Naive B cell (primary cell): ENCODE measurements around the gene PCDHA5. TPM values are rescaled to one million over a fixed set of nuclear protein-coding genes. Genes with fewer than 3 reads are reported as not detected.
"Not testable (repeated sequence)": the region's sequence is repeated elsewhere in the genome, so short reads cannot be mapped to it uniquely, and the experiment has no call there.

ENCODE experiments used
- ATAC-seq, 2 donors: fragments of 150-1000 bp; cut with Tn5 transposase; 2 replicates each; pipeline ENCODE4 v1.10.0; 2021; ENCODE audit warnings: low read depth in 2 of 2, mild to moderate bottlenecking in 2 of 2, moderate library complexity in 2 of 2
- DNase-seq: peaks from one replicate; pipeline ENCODE4 v3.0.0; 2022
- H3K27ac Mint-ChIP-seq, 6 donors: one replicate each; pipeline ENCODE4 v1.8.0; 2020 to 2022; ENCODE audit warnings: mild to moderate bottlenecking in 6 of 6, mixed read lengths in 6 of 6, moderate library complexity in 5 of 6, inconsistent platforms in 2 of 6
- H3K27me3 Mint-ChIP-seq, 3 donors: one replicate each; pipeline ENCODE4 v1.8.0; 2021 to 2022; ENCODE audit warnings: mixed read lengths in 3 of 3, mild to moderate bottlenecking in 1 of 3
- H3K36me3 Mint-ChIP-seq, 2 donors: one replicate each; pipeline ENCODE4 v1.8.0; 2020 to 2022; ENCODE audit warnings: mixed read lengths in 2 of 2, inconsistent platforms in 1 of 2, mild to moderate bottlenecking in 1 of 2
- H3K4me1 Mint-ChIP-seq, 3 donors: one replicate each; pipeline ENCODE4 v1.8.0; 2020 to 2022; ENCODE audit warnings: mixed read lengths in 3 of 3, inconsistent platforms in 1 of 3, mild to moderate bottlenecking in 1 of 3, moderate library complexity in 1 of 3
- H3K4me3 Mint-ChIP-seq, 8 donors: one replicate each; pipeline ENCODE4 v1.8.0; 2020 to 2022; ENCODE audit warnings: mild to moderate bottlenecking in 8 of 8, mixed read lengths in 8 of 8, moderate library complexity in 8 of 8, inconsistent platforms in 2 of 8
- H3K9me3 Mint-ChIP-seq, 7 donors: one replicate each; pipeline ENCODE4 v1.8.0; 2020 to 2022; ENCODE audit warnings: mixed read lengths in 7 of 7, mild to moderate bottlenecking in 5 of 7, inconsistent platforms in 2 of 7, moderate library complexity in 1 of 7
- polyA plus RNA-seq, 6 donors: library from polyadenylated mRNA; unstranded; fragments of 300-500 nt; fragmentation: Illumina TruSeq; gene quantifications; one replicate each; pipeline ENCODE4 v1.2.3, GENCODE V29; 2021; ENCODE audit warnings: low read depth in 6 of 6

PCDHA5 gene
- polyA plus RNA-seq, 6 donors from 2014 or later: not detected

GRCh38 chr5:140833993-140834392 lies 12.6 kb downstream of the PCDHA5 start, which contains the start of gene PCDHA7:
Gene PCDHA7, plus strand, starts transcription at chr5:140834269. Its CDS starts 115 bp downstream, at chr5:140834384.
- Mint-ChIP-seq H3K36me3 (peaks cover 0 to 20% of the 10 kb centered on the region in 2 donors), H3K4me3 (peak within 1 kb of the TSS in 2 of 8 donors; percentile 5 to 6), H3K9me3 (peaks cover 7 to 40% (median 26%) of the 10 kb centered on the region in 7 donors)

DNA sequence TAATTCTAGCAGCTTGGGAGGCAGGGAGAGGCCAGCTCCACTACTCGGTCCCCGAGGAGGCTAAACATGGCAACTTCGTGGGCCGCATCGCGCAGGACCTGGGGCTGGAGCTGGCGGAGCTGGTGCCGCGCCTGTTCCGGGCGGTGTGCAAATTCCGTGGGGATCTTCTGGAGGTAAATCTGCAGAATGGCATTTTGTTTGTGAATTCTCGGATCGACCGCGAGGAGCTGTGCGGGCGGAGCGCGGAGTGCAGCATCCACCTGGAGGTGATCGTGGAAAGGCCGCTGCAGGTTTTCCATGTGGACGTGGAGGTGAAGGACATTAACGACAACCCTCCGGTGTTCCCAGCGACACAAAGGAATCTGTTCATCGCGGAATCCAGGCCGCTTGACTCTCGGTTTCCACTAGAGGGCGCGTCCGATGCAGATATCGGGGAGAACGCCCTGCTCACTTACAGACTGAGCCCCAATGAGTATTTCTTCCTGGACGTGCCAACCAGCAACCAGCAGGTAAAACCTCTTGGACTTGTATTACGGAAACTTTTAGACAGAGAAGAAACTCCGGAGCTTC lies 13.1 kb downstream of the PCDHA5 start:
- not testable (repeated sequence) for ATAC-seq, H3K4me1 Mint-ChIP-seq, DNase-seq
- Mint-ChIP-seq H3K9me3 (peaks cover 7 to 40% (median 24%) of the 10 kb centered on the region in 7 donors), H3K36me3 (peaks cover 0 to 20% of the 10 kb centered on the region in 2 donors), H3K27ac (peak overlapping the region in 1 of 6 donors; percentile 28), H3K4me3 (peak overlapping the region in 1 of 8 donors; percentile 5), H3K27me3 (peaks cover 18 to 22% (median 21%) of the 10 kb centered on the region in 3 donors)

More at GRCh38 chr5:140833993-140834392, 12.6 kb downstream of the PCDHA5 start, which contains the start of gene PCDHA7:
- ATAC-seq (no peak), DNase-seq (no peak)
- H3K4me1 Mint-ChIP-seq: no peaks in the 10 kb centered on the region
- peak within 1 kb of the TSS in 1 of 6 donors; percentile 28 for H3K27ac Mint-ChIP-seq
- H3K27me3 Mint-ChIP-seq: peaks cover 17 to 25% (median 21%) of the 10 kb centered on the region in 3 donors

DNA sequence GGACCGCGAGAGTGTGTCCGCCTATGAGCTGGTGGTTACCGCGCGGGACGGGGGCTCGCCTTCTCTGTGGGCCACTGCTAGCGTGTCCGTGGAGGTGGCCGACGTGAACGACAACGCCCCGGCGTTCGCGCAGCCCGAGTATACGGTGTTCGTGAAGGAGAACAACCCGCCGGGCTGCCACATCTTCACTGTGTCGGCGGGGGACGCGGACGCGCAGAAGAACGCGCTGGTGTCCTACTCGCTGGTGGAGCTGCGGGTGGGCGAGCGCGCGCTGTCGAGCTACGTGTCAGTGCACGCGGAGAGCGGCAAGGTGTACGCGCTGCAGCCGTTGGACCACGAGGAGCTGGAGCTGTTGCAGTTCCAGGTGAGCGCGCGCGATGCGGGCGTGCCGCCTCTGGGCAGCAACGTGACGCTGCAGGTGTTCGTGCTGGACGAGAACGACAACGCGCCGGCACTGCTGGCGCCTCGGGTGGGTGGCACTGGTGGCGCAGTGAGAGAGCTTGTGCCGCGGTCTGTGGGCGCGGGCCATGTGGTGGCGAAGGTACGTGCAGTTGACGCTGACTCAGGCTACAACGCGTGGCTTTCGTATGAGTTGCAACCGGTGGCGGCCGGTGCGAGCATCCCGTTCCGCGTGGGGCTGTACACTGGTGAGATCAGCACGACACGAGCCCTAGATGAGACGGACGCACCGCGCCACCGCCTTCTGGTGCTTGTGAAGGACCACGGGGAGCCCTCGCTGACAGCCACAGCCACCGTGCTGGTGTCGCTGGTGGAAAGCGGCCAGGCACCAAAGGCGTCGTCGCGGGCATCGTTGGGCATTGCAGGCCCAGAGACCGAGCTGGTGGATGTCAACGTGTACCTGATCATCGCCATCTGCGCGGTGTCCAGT lies 14.5 kb downstream of the PCDHA5 start:
- Mint-ChIP-seq H3K27me3 (peaks cover 27 to 31% (median 31%) of the 10 kb centered on the region in 3 donors), H3K36me3 (peaks cover 0 to 28% of the 10 kb centered on the region in 2 donors), H3K9me3 (peaks cover 13 to 49% (median 27%) of the 10 kb centered on the region in 7 donors), H3K4me1 (no peaks in the 10 kb centered on the region), H3K27ac (no peak overlapping the region), H3K4me3 (no peak overlapping the region)
- ATAC-seq: no peak
- DNase-seq: no peak

DNA sequence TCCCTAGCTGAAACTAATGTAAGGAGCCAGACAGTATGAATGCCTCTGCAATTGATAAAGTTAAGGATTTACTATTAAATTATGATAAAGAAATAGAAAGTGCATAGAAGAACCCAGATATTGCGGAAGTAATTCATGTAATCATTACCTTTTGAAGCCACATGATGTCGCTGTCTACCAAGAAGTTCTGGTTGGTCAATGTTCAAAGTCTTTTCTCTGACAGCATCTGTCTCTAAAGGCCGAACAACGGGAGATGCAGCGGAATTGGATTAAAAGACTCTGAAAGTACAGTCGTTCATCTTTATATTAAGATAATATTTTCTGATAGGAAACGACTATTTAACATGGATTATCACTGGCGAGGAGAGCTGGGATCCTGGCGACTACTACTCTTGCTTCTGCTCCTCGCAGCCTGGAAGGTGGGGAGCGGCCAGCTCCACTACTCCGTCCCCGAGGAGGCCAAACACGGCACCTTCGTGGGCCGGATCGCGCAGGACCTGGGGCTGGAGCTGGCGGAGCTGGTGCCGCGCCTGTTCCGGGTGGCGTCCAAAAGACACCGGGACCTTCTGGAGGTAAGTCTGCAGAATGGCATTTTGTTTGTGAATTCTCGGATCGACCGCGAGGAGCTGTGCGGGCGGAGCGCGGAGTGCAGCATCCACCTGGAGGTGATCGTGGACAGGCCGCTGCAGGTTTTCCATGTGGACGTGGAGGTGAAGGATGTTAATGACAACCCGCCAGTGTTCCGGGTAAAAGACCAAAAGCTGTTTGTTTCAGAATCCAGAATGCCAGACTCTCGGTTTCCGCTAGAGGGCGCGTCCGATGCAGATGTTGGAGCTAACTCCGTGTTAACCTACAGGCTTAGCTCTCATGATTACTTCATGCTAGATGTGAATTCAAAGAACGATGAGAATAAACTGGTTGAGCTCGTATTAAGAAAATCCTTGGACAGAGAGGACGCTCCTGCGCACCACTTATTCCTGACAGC lies 19.9 kb downstream of the PCDHA5 start, which contains the start of gene PCDHA8:
Gene PCDHA8 (plus strand): TSS at position 210 of the 985 bp plus-strand sequence. CDS start 135 bp downstream, at position 345.
- H3K9me3 Mint-ChIP-seq: peaks cover 5 to 36% (median 14%) of the 10 kb centered on the region in 7 donors
- peak within 1 kb of the TSS in 1 of 6 donors; percentile 94 for H3K27ac Mint-ChIP-seq
- ATAC-seq (no peak), DNase-seq (no peak)
- peaks cover 10 to 30% (median 17%) of the 10 kb centered on the region in 3 donors for H3K27me3 Mint-ChIP-seq
- peaks cover 0 to 15% of the 10 kb centered on the region in 2 donors for H3K36me3 Mint-ChIP-seq
- peak within 1 kb of the TSS in 2 of 8 donors; percentile 58 to 68 for H3K4me3 Mint-ChIP-seq
- H3K4me1 Mint-ChIP-seq: no peaks in the 10 kb centered on the region

DNA sequence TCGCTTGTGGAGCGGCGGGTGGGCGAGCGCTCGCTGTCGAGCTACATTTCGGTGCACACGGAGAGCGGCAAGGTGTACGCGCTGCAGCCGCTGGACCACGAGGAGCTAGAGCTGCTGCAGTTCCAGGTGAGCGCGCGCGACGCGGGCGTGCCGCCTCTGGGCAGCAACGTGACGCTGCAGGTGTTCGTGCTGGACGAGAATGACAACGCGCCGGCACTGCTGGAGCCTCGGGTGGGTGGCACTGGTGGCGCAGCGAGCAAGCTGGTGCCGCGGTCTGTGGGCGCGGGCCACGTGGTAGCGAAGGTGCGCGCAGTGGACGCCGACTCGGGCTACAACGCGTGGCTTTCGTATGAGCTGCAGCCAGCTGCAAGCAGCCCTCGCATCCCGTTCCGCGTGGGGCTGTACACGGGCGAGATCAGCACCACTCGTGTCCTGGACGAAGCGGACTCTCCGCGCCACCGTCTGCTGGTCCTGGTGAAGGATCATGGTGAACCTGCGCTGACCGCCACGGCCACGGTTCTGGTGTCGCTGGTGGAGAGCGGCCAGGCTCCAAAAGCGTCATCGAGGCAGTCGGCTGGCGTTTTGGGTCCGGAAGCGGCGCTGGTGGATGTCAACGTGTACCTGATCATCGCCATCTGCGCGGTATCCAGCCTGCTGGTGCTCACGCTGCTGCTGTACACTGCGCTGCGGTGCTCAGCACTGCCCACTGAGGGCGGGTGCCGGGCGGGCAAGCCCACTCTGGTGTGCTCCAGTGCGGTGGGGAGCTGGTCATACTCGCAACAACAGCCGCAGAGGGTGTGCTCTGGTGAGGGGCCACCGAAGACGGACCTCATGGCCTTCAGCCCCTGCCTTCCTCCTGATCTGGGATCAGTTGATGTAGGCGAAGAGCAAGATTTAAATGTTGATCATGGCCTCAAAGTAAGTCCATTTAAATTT lies 21.7 kb downstream of the PCDHA5 start:
- no peak overlapping the region for H3K27ac Mint-ChIP-seq
- no peak for ATAC-seq

GRCh38 chr5:140848139-140849102 lies 27.0 kb downstream of the PCDHA5 start, which contains the start of gene PCDHA9:
Gene PCDHA9, plus strand, starts transcription at chr5:140848382. Its CDS starts 114 bp downstream, at chr5:140848496.
- not testable (repeated sequence) for H3K4me3 Mint-ChIP-seq, H3K36me3 Mint-ChIP-seq, H3K4me1 Mint-ChIP-seq, ATAC-seq, H3K27ac Mint-ChIP-seq, DNase-seq
- Mint-ChIP-seq H3K27me3 (peaks cover 12 to 25% (median 20%) of the 10 kb centered on the region in 3 donors), H3K9me3 (peaks cover 0 to 16% (median 5%) of the 10 kb centered on the region in 7 donors)

More for the DNA sequence above, 21.7 kb downstream of the PCDHA5 start:
- peaks cover 16 to 39% (median 29%) of the 10 kb centered on the region in 3 donors for H3K27me3 Mint-ChIP-seq
- peaks cover 6 to 36% (median 16%) of the 10 kb centered on the region in 7 donors for H3K9me3 Mint-ChIP-seq
- H3K4me1 Mint-ChIP-seq: no peaks in the 10 kb centered on the region
- H3K4me3 Mint-ChIP-seq: no peak overlapping the region
- peaks cover 0 to 15% of the 10 kb centered on the region in 2 donors for H3K36me3 Mint-ChIP-seq
- no peak for DNase-seq

- ATAC-seq, H3K4me1 Mint-ChIP-seq, DNase-seq, H3K36me3 Mint-ChIP-seq: not testable (repeated sequence)
- Mint-ChIP-seq H3K9me3 (peaks cover 0 to 16% (median 0%) of the 10 kb centered on the region in 7 donors), H3K27me3 (peaks cover 14 to 26% (median 20%) of the 10 kb centered on the region in 3 donors), H3K27ac (peak overlapping the region in 1 of 6 donors; percentile 24), H3K4me3 (peak overlapping the region in 1 of 8 donors; percentile 35)
Measured at GRCh38 chr5:140849831-140850634, 28.6 kb downstream of the PCDHA5 start.

DNA sequence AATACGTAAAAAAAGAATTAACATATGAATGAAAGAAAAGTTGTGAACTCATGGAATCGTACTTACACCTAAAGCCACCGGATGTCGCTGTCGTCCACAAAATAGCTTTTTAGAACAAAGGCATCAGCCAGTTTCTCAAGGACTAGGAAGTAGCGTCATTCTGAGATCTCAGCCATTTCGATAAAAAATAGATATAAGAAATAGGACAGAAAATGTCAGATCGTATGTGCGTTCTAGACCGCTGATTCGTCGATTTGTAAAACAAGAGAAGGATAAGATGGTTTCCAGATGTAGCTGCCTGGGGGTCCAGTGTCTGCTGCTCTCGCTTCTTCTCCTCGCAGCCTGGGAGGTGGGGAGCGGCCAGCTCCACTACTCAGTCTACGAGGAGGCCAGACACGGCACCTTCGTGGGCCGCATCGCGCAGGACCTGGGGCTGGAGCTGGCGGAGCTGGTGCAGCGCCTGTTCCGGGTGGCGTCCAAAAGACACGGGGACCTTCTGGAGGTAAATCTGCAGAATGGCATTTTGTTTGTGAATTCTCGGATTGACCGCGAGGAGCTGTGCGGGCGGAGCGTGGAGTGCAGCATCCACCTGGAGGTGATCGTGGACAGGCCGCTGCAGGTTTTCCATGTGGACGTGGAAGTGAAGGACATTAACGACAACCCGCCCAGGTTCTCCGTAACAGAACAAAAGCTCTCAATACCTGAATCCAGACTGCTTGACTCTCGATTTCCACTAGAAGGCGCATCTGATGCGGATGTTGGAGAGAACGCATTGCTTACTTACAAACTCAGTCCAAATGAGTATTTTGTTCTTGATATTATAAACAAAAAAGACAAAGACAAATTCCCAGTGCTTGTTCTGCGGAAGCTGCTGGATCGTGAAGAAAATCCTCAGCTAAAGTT lies 34.6 kb downstream of the PCDHA5 start, which contains the start of gene PCDHA10:
Gene PCDHA10 (plus strand): TSS at position 126 of the 903 bp plus-strand sequence. CDS start 152 bp downstream, at position 278.
- peaks cover 17 to 26% (median 26%) of the 10 kb centered on the region in 3 donors for H3K27me3 Mint-ChIP-seq
- no peak for ATAC-seq
- no peaks in the 10 kb centered on the region for H3K4me1 Mint-ChIP-seq
- peak within 1 kb of the TSS in 1 of 8 donors; percentile 59 for H3K4me3 Mint-ChIP-seq
- H3K9me3 Mint-ChIP-seq: peaks cover 0 to 24% (median 7%) of the 10 kb centered on the region in 7 donors
- DNase-seq: no peak
- H3K36me3 Mint-ChIP-seq: peaks cover 0 to 9% of the 10 kb centered on the region in 2 donors
- peak within 1 kb of the TSS in 1 of 6 donors; percentile 51 for H3K27ac Mint-ChIP-seq
